Activated CD4-positive, alpha-beta T cell treated with anti-CD3 and anti-CD28 coated beads, Interleukin-2, amount 10 ng/mL, durations not matched to agents 24 days and 14 days (primary cell): ENCODE data around the gene COPS9. TPM values are rescaled to one million over a fixed set of nuclear protein-coding genes. Genes with fewer than 3 reads are reported as not detected.

ENCODE experiments used
- DNase-seq: peaks from one replicate; pipeline ENCODE4 v3.0.0; 2022
- H3K27ac Mint-ChIP-seq: one replicate; pipeline ENCODE4 v1.8.0; 2022; ENCODE audit warnings: mild to moderate bottlenecking, mixed read lengths
- H3K27me3 Mint-ChIP-seq: one replicate; pipeline ENCODE4 v1.8.0; 2022; ENCODE audit warnings: mixed read lengths
- H3K36me3 Mint-ChIP-seq: one replicate; pipeline ENCODE4 v1.8.0; 2022; ENCODE audit warnings: low read depth, mild to moderate bottlenecking, mixed read lengths
- H3K4me1 Mint-ChIP-seq: one replicate; pipeline ENCODE4 v1.8.0; 2021; ENCODE audit warnings: mixed read lengths
- H3K4me3 Mint-ChIP-seq: one replicate; pipeline ENCODE4 v1.8.0; 2022; ENCODE audit warnings: mild to moderate bottlenecking, moderate library complexity, mixed read lengths
- H3K9me3 Mint-ChIP-seq: one replicate; pipeline ENCODE4 v1.8.0; 2021; ENCODE audit warnings: mixed read lengths
- intact Hi-C: fragments of 100-400 bp; cut with micrococcal nuclease; formaldehyde crosslinking; loops from one replicate; pipeline ENCODE4 v1.15.1; 2023
- total RNA-seq: library from RNA; stranded (reverse); gene quantifications from 2 replicates; pipeline ENCODE4 v1.2.3, GENCODE V29; 2022

COPS9 gene
- total RNA-seq, 1 donor from 2014 or later = 135 TPM

- Mint-ChIP-seq H3K9me3 (peaks cover 8% of the 10 kb centered on the region), H3K4me3 (no peak overlapping the region), H3K36me3 (no peaks in the 10 kb centered on the region), H3K27me3 (no peaks in the 10 kb centered on the region), H3K4me1 (no peaks in the 10 kb centered on the region), H3K27ac (no peak overlapping the region)
- intact Hi-C loops = no loop called here
- no peak for DNase-seq
These were observed 25.9 kb upstream of the COPS9 start for GRCh38 chr2:240162032-240162431.

- no peak for DNase-seq
- H3K4me3 Mint-ChIP-seq = no peak overlapping the region
- no peaks in the 10 kb centered on the region for H3K36me3 Mint-ChIP-seq
- H3K27ac Mint-ChIP-seq = no peak overlapping the region
- intact Hi-C loops = no loop called here
- H3K27me3 Mint-ChIP-seq = no peaks in the 10 kb centered on the region
- H3K9me3 Mint-ChIP-seq = peaks cover 8% of the 10 kb centered on the region
- no peaks in the 10 kb centered on the region for H3K4me1 Mint-ChIP-seq
These were observed 25.1 kb upstream of the COPS9 start for GRCh38 chr2:240161087-240161750.

GRCh38 chr2:240160291-240161086, 24.4 kb upstream of the COPS9 start:
- Mint-ChIP-seq H3K27me3 (no peaks in the 10 kb centered on the region), H3K4me1 (no peaks in the 10 kb centered on the region)
- intact Hi-C loops = no loop called here

GRCh38 chr2:240159251-240159839, 23.2 kb upstream of the COPS9 start:
- H3K9me3 Mint-ChIP-seq = peaks cover 8% of the 10 kb centered on the region
- intact Hi-C loops = no loop called here
- no peaks in the 10 kb centered on the region for H3K27me3 Mint-ChIP-seq
- no peaks in the 10 kb centered on the region for H3K4me1 Mint-ChIP-seq
- no peaks in the 10 kb centered on the region for H3K36me3 Mint-ChIP-seq
- no peak for DNase-seq
- H3K4me3 Mint-ChIP-seq = no peak overlapping the region
- no peak overlapping the region for H3K27ac Mint-ChIP-seq

More at GRCh38 chr2:240160291-240161086, 24.4 kb upstream of the COPS9 start:
- Mint-ChIP-seq H3K9me3 (peaks cover 8% of the 10 kb centered on the region), H3K4me3 (no peak overlapping the region), H3K27ac (no peak overlapping the region), H3K36me3 (no peaks in the 10 kb centered on the region)
- DNase-seq = no peak

GRCh38 chr2:240157147-240157470, 21.0 kb upstream of the COPS9 start:
- Mint-ChIP-seq H3K27ac (no peak overlapping the region), H3K4me1 (no peaks in the 10 kb centered on the region), H3K9me3 (no peaks in the 10 kb centered on the region), H3K4me3 (no peak overlapping the region), H3K36me3 (no peaks in the 10 kb centered on the region), H3K27me3 (no peaks in the 10 kb centered on the region)
- intact Hi-C loops = no loop called here
- DNase-seq = no peak

- no peak for DNase-seq
- Mint-ChIP-seq H3K27ac (no peak overlapping the region), H3K9me3 (no peaks in the 10 kb centered on the region), H3K4me3 (no peak overlapping the region), H3K4me1 (no peaks in the 10 kb centered on the region), H3K36me3 (no peaks in the 10 kb centered on the region), H3K27me3 (no peaks in the 10 kb centered on the region)
- intact Hi-C loops = no loop called here
These were observed 20.5 kb upstream of the COPS9 start for GRCh38 chr2:240156435-240157146.

GRCh38 chr2:240155745-240156390, 19.8 kb upstream of the COPS9 start:
- Mint-ChIP-seq H3K36me3 (no peaks in the 10 kb centered on the region), H3K4me1 (no peaks in the 10 kb centered on the region), H3K9me3 (no peaks in the 10 kb centered on the region), H3K27me3 (peaks cover 2% of the 10 kb centered on the region), H3K27ac (no peak overlapping the region), H3K4me3 (no peak overlapping the region)
- intact Hi-C loops = no loop called here
- no peak for DNase-seq

GRCh38 chr2:240155048-240155744, 19.1 kb upstream of the COPS9 start:
- Mint-ChIP-seq H3K4me3 (no peak overlapping the region), H3K4me1 (no peaks in the 10 kb centered on the region), H3K27ac (no peak overlapping the region), H3K9me3 (no peaks in the 10 kb centered on the region), H3K27me3 (peaks cover 2% of the 10 kb centered on the region), H3K36me3 (no peaks in the 10 kb centered on the region)
- DNase-seq = no peak
- intact Hi-C loops = no loop called here

- no peak overlapping the region for H3K27ac Mint-ChIP-seq
- intact Hi-C loops = no loop called here
- no peak overlapping the region for H3K4me3 Mint-ChIP-seq
- H3K4me1 Mint-ChIP-seq = peaks cover 2% of the 10 kb centered on the region
- no peak for DNase-seq
- H3K27me3 Mint-ChIP-seq = peaks cover 2% of the 10 kb centered on the region
- H3K36me3 Mint-ChIP-seq = no peaks in the 10 kb centered on the region
- no peaks in the 10 kb centered on the region for H3K9me3 Mint-ChIP-seq
These were observed 18.5 kb upstream of the COPS9 start for GRCh38 chr2:240154606-240155005.

- intact Hi-C loops = no loop called here
- H3K4me1 Mint-ChIP-seq = peaks cover 2% of the 10 kb centered on the region
- no peak overlapping the region for H3K4me3 Mint-ChIP-seq
- DNase-seq = no peak
- H3K36me3 Mint-ChIP-seq = no peaks in the 10 kb centered on the region
- no peaks in the 10 kb centered on the region for H3K9me3 Mint-ChIP-seq
- peaks cover 2% of the 10 kb centered on the region for H3K27me3 Mint-ChIP-seq
- no peak overlapping the region for H3K27ac Mint-ChIP-seq
These were observed 17.3 kb upstream of the COPS9 start for GRCh38 chr2:240153418-240153817.

GRCh38 chr2:240151477-240152031, 15.4 kb upstream of the COPS9 start:
- H3K27me3 Mint-ChIP-seq = peaks cover 2% of the 10 kb centered on the region

GRCh38 chr2:240149943-240150784, 14.1 kb upstream of the COPS9 start:
- H3K36me3 Mint-ChIP-seq = no peaks in the 10 kb centered on the region
- H3K27ac Mint-ChIP-seq = no peak overlapping the region
- peaks cover 7% of the 10 kb centered on the region for H3K9me3 Mint-ChIP-seq
- H3K27me3 Mint-ChIP-seq = peaks cover 2% of the 10 kb centered on the region
- H3K4me1 Mint-ChIP-seq = peaks cover 2% of the 10 kb centered on the region
- DNase-seq = peak; percentile 81
- intact Hi-C loops = loop anchor here (2.0 to 10.0 kb wide), 2 partner anchors 289 to 1115 kb away; no protein-coding TSS in a partner anchor
- H3K4me3 Mint-ChIP-seq = no peak overlapping the region

More at GRCh38 chr2:240151477-240152031, 15.4 kb upstream of the COPS9 start:
- H3K36me3 Mint-ChIP-seq = no peaks in the 10 kb centered on the region
- peaks cover 2% of the 10 kb centered on the region for H3K4me1 Mint-ChIP-seq
- peaks cover 7% of the 10 kb centered on the region for H3K9me3 Mint-ChIP-seq
- DNase-seq = no peak
- H3K4me3 Mint-ChIP-seq = no peak overlapping the region
- H3K27ac Mint-ChIP-seq = no peak overlapping the region
- intact Hi-C loops = loop anchor here (2.0 kb wide), 1 partner anchor 287 kb away; no protein-coding TSS in a partner anchor
